Fibroblast of skin of abdomen (primary cell): ENCODE measurements around the gene STAT1.
A peak's percentile ranks its signal among the peaks of the same experiment; 100 is the strongest.

Experiments
- DNase-seq: peaks from one replicate; pipeline ENCODE4 v3.0.0-alpha.2; 2013

STAT1 gene

DNA sequence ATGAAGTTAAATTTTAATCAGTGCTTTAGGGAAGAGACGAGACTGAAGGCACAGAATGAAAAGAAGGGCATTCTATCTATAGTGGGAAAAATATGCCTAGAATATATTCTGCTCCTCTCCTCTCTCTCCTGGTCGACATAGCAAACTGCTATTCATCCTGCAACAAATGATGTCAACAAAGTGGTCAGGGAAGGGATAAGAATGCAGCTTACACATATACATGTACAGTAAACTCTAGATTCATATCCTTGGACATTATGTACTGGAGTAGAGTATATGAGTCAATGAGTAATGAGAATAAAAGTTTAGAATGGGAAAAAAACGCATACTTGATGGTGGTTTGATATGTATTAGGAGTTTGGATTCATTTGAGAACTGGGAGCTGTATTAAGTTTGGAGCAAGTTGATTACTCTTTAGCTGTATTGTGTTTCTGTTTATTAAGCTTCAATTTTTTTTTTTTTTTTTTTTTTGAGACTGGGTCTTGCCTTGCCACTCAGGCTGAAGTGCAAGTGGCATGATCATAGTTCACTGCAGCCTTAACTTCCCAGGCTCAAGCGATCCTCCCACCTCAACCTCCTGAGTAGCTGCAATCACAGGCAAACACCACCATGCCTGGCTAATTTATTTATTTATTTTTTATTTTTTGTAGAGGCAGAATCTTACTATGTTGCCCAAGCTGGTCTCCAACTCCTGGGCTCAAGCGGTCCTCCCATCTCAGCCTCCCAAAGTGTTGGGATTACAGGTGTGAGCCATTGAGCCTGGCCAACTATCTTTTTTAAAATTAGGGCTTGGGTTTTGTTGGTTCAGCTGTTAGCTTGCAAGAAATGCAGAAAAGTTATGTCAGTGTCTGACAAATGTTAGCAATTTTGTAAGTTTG lies 53.8 kb downstream of the STAT1 start:
- peak; percentile 21 for DNase-seq

DNA sequence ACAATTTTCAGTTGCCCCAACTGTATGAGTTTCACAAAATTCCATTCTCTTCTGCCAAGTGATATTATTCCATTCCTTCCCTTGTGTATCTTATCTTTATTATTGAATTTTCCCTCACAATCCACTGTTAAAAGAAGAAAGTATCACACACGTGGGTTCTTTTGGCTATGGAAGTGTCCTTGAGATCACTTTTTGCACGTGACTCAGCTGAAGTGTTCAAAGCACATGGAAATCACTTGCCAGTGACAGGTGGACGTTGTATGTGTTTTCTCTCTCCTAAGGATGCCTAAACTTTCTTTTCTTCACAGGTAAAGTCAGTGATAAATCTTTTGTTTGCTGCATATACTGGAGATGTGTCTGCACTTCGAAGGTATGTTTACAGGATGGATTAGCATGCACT lies 60.7 kb downstream of the STAT1 start:
- DNase-seq, result no peak

DNA sequence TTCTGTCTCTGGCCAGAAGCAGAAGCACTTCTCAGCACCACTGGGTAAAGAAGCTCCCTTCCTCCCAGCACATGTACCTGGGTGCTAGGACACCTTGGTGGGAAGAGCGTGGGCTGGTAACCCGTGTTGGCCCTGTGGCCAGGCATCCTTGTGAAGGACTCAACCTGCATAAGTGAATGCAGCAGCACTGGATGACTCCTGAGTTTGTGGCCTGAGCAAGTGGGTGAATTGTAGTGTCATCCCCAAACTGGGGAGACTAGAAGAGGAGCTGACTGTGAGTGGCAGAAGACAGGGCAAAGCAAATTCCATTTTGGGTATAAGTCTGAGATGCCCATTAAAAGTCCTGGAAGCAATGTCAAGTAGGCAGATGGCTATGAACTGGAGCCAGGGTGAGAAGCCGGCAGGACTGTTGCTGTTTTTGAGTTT lies 63.4 kb downstream of the STAT1 start:
- no peak for DNase-seq

DNA sequence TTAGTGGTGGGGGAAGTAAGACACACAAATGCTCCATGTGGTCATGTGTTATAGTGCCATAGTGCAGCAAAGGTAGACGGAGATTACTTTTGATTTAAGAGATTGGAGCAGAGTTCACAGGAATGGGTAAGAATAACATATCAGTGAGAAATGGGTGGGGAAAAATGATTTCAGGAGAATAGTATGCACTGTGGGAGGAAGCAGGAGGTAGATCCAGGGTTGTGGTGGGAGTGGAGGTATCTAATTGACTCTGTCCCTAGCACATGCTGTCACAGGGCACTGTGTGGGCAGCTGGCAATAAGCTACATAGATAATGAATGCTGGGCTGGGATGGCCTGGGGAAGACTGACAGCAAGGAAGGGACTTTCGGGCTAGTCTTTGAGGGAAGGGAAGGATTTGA lies 65.3 kb downstream of the STAT1 start:
- DNase-seq, result peak; percentile 40

DNA sequence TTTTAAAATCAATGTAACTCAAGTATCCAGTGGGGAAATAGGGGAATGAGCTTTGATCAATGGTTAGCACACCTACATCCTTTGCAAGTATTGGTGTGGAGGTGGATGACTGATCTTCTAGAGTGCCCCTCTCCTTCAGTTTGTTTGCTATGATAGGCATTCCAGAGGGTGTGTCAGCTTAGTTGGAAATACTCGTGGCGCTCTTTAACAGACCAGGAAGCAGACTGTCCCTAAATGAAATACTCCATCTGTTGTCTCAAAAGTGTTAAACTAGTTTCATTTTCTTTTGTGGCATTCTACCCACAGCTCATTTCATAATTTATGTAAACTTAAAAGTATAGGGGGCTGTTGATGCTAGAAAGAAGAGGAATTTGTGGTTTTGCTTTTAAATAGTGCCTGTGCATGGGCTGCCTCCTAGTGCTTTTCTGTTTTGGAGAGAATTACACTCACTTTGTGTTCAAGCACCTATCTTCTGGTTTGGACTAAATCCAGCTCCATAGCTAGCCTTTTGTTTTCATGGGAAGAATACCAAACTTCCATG lies 66.2 kb downstream of the STAT1 start:
- DNase-seq, result peak; percentile 77

DNA sequence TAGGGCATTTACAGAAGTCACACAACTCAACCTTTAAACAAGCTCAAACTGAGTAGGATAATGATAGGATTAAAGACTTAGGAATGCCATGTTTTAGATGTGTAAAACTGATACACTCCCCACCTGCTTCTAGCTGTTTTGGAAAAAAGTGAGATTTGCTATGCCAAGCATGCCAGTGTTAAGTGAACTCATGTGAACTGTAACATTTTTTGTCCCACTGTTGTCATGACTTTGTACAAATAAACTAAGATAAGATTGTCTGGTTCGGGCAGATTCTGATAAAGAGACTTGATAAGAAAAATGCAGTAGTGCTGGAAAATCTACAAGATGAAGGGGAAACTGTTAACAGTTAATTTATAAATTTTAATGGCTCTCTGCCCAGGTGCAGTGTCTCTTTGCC lies 66.8 kb downstream of the STAT1 start:
- peak; percentile 18 for DNase-seq

DNA sequence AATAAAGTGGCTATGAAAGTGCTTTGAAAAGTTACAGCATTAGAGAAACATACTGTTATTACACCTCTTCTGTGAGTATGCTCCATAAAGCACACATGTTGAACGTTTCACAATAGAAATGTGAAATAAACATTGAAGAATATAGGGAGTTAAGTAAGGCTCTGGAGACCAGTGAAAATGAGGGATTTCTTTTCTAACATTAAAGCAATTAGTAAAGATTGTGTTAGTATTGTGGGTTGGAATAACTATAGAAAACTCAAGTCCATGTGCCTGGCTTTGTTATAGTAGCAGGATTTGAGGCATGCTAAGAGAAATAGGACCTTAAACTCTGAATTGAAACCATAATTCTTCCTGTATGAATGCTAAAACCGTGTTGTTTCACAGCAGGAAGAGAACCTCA lies 70.3 kb downstream of the STAT1 start:
- no peak for DNase-seq

DNA sequence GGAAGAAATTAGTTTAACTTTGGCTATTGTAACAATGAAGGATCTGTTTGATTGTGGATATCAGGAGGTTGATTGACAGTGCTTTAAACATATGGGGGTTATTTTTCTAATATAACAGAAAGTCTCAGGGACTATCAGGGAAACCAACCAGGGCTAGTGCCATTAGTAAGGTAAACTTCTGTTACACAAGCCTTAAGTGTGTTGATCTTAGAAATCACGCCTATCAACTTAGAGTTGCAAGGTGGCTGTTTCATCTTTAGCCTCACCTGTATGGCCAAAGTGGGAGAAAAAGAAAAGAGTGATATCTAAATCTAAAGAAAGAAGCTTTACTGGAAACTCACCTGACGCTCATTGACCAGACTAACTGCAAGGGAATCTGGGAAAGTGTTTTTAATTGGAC lies 71.3 kb downstream of the STAT1 start:
- no peak for DNase-seq

DNA sequence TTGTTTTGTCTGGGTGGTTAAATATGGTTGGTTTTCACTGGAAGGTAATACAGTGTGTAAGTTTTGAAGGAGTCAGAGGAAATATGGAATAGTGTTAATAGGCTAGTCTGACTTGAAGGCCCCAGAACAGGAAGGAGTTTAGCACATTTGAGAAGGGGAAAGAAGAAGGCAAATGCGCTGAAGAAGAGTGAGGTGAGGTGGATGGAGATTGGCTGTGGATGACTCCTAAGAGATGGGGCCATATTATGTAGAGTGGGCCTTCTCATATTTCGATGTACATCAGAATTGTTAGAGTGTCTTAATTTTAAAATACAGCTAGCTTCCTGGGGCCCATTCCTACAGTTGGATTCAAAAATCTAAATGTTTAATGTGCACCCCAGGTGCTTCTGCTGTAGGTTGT lies 72.4 kb downstream of the STAT1 start:
- no peak for DNase-seq

DNA sequence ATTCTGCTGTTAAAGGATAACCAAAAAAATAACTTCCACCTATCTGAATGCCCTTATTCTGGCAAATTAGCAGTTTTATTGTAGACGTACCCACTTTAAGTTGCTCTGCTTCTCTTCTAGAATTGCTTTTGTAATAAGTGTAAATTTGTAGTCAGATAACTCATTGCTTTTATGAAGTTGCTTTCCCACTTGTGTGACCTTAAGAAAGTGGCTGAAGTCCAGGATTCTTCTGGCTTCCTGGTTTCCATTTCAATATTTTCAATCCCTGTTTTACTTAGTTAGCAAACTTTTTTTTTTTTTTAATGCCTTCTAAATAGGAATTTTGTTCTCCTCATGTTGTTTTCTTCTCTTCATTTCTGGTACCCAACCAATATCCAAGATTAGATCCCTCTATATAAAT lies 73.5 kb downstream of the STAT1 start:
- DNase-seq, result no peak

DNA sequence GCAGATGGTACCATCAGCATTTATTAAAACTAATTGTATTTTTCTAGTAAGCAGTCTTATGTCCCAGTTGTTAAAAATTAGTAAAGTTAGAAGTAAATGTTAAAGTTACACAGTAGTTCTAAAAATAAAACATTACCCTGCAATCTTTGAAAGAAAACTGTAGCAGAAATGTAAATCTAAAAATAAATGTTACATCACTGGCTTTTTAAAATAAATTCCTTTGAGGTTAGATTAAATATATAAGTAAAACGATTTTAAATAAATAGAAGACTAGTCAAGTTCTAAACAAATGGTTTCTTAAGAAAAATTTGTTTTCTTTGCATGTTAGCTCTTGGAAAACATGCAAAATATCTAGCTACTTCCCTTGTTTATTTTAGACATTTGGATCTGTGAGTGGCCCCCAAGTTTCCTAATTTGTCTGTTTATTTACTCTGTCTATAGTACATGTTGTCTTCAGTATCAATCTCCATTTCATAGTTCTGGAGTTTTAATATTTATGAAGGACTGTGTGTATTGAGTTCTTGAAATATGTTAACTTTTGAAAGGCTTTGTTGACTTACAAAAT lies 75.1 kb downstream of the STAT1 start:
- DNase-seq, result no peak

DNA sequence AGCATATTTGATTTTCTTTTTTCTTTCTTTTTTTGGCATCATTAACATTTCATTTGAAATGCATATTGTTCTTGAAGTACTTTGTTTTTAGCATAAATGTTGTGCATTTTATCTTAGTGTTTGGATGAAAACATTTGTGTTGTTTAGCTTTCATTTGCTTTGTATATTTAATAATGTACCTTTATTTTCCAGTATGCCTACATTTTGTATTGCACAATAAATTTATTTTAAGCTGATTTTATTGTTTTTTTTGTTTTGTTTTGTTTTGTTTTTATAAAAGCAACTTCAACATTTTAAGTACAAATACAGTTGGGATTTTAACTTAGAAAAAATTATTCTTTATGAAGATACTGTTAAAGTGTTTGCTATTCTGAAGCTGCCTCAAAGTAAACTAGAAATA lies 78.9 kb downstream of the STAT1 start:
- no peak for DNase-seq

DNA sequence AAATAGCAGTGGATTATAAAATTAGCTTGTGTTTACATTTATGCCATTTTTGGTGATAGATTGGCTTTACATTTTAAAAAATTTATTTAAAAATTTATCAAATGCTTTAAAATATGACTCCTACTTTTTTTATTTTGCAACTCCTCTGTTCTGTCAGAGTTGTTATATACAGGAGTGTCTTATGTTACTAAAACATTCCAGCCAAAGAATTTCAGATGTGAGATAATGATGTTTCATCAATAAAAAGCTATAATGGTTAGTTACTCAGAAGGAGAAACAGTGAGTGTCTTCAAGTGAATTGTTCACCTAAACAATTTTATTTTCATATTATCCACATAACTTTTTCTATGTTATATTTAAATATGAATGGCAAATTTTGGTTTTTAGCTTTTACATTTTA lies 80.6 kb downstream of the STAT1 start:
- DNase-seq, result no peak

DNA sequence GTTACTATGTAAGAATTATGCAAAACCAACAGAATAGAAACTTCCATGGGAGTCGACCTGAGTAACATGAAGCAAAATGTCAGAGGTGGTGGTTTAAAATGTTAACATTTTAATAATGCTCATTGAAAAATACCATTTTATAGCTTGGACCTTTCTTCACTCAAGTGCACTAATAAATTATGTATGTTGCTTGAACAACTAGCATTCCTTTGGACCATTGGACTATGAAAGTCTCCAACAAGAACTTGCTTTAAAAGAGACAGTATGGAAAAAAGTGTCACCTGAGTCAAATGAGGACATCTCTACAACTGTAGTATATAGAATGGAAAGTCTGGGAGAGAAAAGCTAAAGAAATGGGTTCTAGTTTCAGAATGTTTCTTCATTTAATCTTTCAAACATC lies 81.5 kb downstream of the STAT1 start:
- DNase-seq, result no peak

DNA sequence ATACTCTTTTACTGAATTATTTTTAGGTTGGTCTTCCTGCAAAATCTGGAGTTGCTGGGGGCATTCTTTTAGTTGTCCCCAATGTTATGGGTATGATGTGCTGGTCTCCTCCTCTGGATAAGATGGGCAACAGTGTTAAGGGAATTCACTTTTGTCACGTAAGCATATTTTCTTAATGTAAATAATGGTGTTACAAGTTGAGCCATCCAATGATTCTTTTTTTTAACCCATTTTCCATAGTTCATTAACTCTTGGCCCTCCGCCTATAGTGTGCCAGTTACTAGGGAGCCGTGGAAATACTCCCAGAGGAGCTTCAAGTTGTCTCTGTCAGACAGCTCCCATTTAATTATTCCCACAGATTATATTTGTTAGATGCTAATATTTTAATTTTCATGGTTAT lies 83.6 kb downstream of the STAT1 start:
- no peak for DNase-seq

DNA sequence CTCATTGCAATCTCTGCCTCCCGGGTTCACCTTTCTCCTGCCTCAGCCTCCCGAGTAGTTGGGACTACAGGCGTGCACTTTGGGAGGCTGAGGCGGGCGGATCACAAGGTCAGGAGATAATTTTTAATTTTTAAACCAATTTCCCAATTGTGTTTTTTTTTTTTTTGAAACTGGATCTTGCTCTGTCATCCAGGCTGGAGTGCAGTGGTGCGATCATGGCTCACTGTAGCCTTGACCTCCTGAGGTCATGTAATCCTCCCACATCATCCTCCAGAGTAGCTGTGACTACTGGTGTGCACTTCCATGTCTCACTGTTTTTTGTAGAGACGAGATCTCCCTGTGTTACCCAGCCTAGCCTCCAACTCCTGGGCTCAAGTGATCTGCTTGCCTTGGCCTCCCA lies 84.1 kb downstream of the STAT1 start:
- no peak for DNase-seq

DNA sequence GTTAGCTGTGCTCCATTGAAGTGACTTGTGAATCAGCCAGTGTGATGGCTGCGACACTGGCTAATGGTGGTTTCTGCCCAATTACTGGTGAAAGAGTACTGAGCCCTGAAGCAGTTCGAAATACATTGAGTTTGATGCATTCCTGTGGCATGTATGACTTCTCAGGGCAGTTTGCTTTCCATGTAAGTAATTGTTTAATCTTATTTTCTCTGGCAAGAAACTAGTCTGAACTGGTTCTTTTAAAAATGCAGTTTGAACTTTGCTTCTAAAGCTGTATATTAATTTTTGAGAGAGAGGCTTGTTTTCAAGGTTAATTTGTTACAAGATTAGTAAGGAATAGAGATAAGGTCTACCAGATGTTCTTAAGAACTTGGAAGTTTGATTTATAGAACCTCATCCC lies 86.7 kb downstream of the STAT1 start:
- peak; percentile 57 for DNase-seq

DNA sequence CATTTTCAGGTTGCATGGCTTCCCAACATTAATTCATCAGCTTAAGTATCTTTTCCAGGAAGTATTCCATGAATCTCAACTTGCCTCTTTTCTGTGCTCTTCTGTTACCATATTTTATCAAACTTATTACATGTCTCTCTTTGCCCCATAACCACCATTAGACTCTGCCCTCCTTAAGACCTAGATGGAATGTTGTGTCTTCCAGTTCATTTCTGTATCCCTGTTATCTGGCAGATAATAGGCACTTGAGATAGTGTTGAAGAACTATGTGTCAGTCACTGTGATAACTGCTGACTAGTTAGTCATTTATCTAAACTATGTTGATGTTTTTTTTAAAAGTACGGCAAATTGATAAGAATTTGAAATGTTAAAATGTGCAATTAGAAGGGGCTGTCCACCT lies 91.6 kb downstream of the STAT1 start:
- no peak for DNase-seq

DNA sequence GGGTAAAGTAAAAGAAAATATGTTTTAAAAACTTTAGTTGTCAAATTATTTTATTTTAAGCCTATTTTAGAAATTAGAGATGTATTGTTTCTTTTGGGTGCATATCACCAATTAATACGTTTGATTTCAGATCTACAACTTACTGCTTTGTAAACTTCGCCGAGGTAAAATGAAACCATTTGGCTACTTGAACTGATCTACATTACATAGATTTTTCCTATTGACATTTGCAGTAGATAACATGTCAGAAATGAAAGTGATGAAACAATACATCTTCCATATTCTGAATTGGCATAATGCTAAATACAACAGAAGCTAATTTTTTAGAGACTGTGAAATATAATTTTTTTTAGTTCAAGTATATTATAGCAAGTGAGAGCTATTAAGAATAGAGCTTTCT lies 93.9 kb downstream of the STAT1 start:
- DNase-seq, result no peak
